K562 (cell line): ENCODE data around the gene PRPF18. TPM values are rescaled to one million over a fixed set of nuclear protein-coding genes. Genes with fewer than 3 reads are reported as not detected.

ENCODE experiments used
- ATAC-seq: fragments of 200-7000 bp; cut with Tn5 transposase; 3 replicates; pipeline ENCODE4 v1.9.1; 2020; ENCODE audit warnings: moderate library complexity
- BruUV-seq: library from RNA; stranded (reverse); fragments of 400-500 nt; replicated peaks from 2 replicates; lab custom pipeline; 2021; lab: Mats Ljungman, UMichigan
- CTCF ChIA-PET: fragments of 300-600 bp; formaldehyde crosslinking; extraction: SDS; loops from one replicate; lab custom pipeline; 2021; ENCODE audit warnings: low intra/inter-chr PET ratio; lab: Yijun Ruan, JAX
- POLR2A ChIA-PET: fragments of 300-600, 350-650 bp; sonication (Branson Sonifier 250); formaldehyde crosslinking; extraction: SDS; loops from one replicate; lab custom pipeline; 2021; ENCODE audit warnings: antibody characterized with exemption, inconsistent platforms; lab: Yijun Ruan, JAX
- DNase-seq, 4 experiments: peaks; one replicate each; pipeline versions ENCODE4 v3.0.0 to v3.0.0-alpha.2; 2011 to 2018; ENCODE audit warnings: low spot score in 3 of 4, mixed read lengths in 3 of 4; ENCODE audit errors: extremely low read depth in 1 of 4
- FAIRE-seq: peaks from 2 replicates; lab custom pipeline; 2011; peaks lifted over from hg19 to GRCh38; lab: Jason Lieb, UNC
- H2AFZ ChIP-seq: 2 replicates; pipeline ENCODE4 v1.6.0; 2011; ENCODE audit warnings: low read depth, low read length, control low read depth, inconsistent platforms
- H3K27ac ChIP-seq: fragments of 200-600 bp; 3 replicates; pipeline ENCODE4 v1.8.0; 2011; ENCODE audit warnings: low read depth, mild to moderate bottlenecking, control low read depth, inconsistent platforms, low read length, moderate library complexity, mixed read lengths; ENCODE audit errors: extremely low read depth
- H3K27me3 ChIP-seq, 2 experiments: fragments of 300-600 bp in 1 of 2; 2 replicates in 1 of 2; 3 replicates in 1 of 2; pipeline versions ENCODE4 v1.6.0 to v1.8.0; 2011; ENCODE audit warnings: inconsistent platforms in 2 of 2, low read length in 2 of 2, mild to moderate bottlenecking in 1 of 2, mixed read lengths in 1 of 2, moderate library complexity in 1 of 2; ENCODE audit not compliant: control insufficient read depth in 2 of 2, insufficient read depth in 2 of 2
- H3K36me3 ChIP-seq: fragments of 300-600 bp; 3 replicates; pipeline ENCODE4 v1.8.0; 2011; ENCODE audit warnings: mild to moderate bottlenecking, low read length, inconsistent platforms; ENCODE audit not compliant: control insufficient read depth, insufficient read depth
- H3K4me1 ChIP-seq, 2 experiments: fragments of 200-600 bp in 1 of 2; replicated peaks in 1 of 2; 2 replicates in 1 of 2; 3 replicates in 1 of 2; pipeline versions ENCODE4 v1.5.1 to v1.8.0; 2011; ENCODE audit warnings: inconsistent platforms in 2 of 2, low read length in 2 of 2, mild to moderate bottlenecking in 1 of 2, mixed read lengths in 1 of 2, moderate library complexity in 1 of 2; ENCODE audit not compliant: control insufficient read depth in 2 of 2, insufficient read depth in 2 of 2
- H3K4me2 ChIP-seq: 2 replicates; pipeline ENCODE4 v1.6.1; 2011; ENCODE audit warnings: low read length, control low read depth, inconsistent platforms, mixed read lengths; ENCODE audit not compliant: insufficient read depth
- H3K4me3 ChIP-seq: fragments of 200-600 bp; sonication (generic), shearing (Covaris generic); 2 replicates; pipeline ENCODE4 v1.5.1; 2016; ENCODE audit warnings: control low read depth, inconsistent platforms
- H3K79me2 ChIP-seq: fragments of 200-600 bp; 3 replicates; pipeline ENCODE4 v1.8.0; 2011; ENCODE audit warnings: low read length, inconsistent platforms; ENCODE audit not compliant: control insufficient read depth, insufficient read depth
- H3K9ac ChIP-seq, 2 experiments: 2 replicates each; pipeline versions ENCODE4 v1.6.0 to v1.6.1; 2011; ENCODE audit warnings: low read depth in 2 of 2, low read length in 2 of 2, control low read depth in 1 of 2, inconsistent platforms in 1 of 2, mild to moderate bottlenecking in 1 of 2, mixed read lengths in 1 of 2; ENCODE audit not compliant: insufficient read depth in 1 of 2
- H3K9me1 ChIP-seq: one replicate; pipeline ENCODE4 v1.6.0; 2011; ENCODE audit warnings: inconsistent platforms, mild to moderate bottlenecking, low read length, moderate library complexity; ENCODE audit not compliant: control insufficient read depth, insufficient read depth
- H3K9me3 ChIP-seq: replicated peaks from 2 replicates; pipeline ENCODE4 v1.5.1; 2011; ENCODE audit warnings: low read depth, low read length, inconsistent platforms; ENCODE audit not compliant: control insufficient read depth, insufficient read depth
- H4K20me1 ChIP-seq: replicated peaks from 2 replicates; pipeline ENCODE4 v1.6.1; 2011; ENCODE audit warnings: low read length, inconsistent platforms, mixed read lengths; ENCODE audit not compliant: control insufficient read depth, insufficient read depth
- POLR2A ChIP-seq: fragments of 450-650 bp; conservative IDR thresholded peaks from 2 replicates; pipeline ENCODE4 v1.6.1; 2016
- WGBS: fragments of 100-300 bp; shearing (Covaris generic); methylation state at CpG from one replicate; pipeline ENCODE4 v1.1.6; 2016; ENCODE audit warnings: low coverage, mixed read lengths; ENCODE audit not compliant: insufficient coverage; ENCODE audit errors: missing lambda C conversion rate; 5-methylcytosine and 5-hydroxymethylcytosine counted together
- in situ Hi-C: fragments of 300-500 bp; cut with MboI; formaldehyde crosslinking; loops from 4 replicates; pipeline ENCODE4 v1.15.0; 2018; ENCODE audit warnings: inconsistent platforms, mixed read lengths
- intact Hi-C: fragments of 100-400 bp; cut with micrococcal nuclease; formaldehyde crosslinking; loops from 2 replicates; pipeline ENCODE4 v1.14.2; 2022
- polyA plus RNA-seq, 8 experiments: library from polyadenylated mRNA; depleted of rRNA in 4 of 8; stranded (reverse) in 5 of 8; unstranded in 3 of 8; fragments of >200 nt; fragmentation: Nextera tagmentation in 2 of 8; fragmentation: Illumina TruSeq in 1 of 8; extraction: Ambion mirVana in 2 of 8; extraction: Trizol in 1 of 8; gene quantifications; 2 replicates each; pipeline versions ENCODE4 v1.2.1 to v1.2.3, GENCODE V29; 2011 to 2014; ENCODE audit warnings: inconsistent platforms in 1 of 8, missing spikeins in 1 of 8
- total RNA-seq, 7 experiments: library from RNA; depleted of rRNA in 6 of 7; stranded (reverse); fragments of >200 nt in 6 of 7; fragmentation: Illumina TruSeq in 2 of 7; extraction: Trizol in 2 of 7; gene quantifications; 2 replicates each; pipeline versions ENCODE4 v1.2.1 to v1.2.3, GENCODE V29; 2011 to 2021; ENCODE audit warnings: low replicate concordance in 1 of 7
- TF ChIP-seq, protein P1 (sequence below), 2 experiments: fragments of 450-650 bp in 1 of 2; sonication (generic) in 1 of 2; formaldehyde crosslinking in 1 of 2; IDR thresholded peaks; 2 replicates each; pipeline versions ENCODE4 v1.7.1 to v1.9.0; 2016 to 2022; ENCODE audit warnings: inconsistent platforms in 1 of 2, mild to moderate bottlenecking in 1 of 2, missing genetic modification reagents in 1 of 2

Gene PRPF18
- total and polyA plus RNA-seq, 9 of the 15 experiments (the other 6 are each of a cell fraction or from before 2014, with no cell fraction given) = 14.0 to 30.6 (median 23.1) TPM

DNA sequence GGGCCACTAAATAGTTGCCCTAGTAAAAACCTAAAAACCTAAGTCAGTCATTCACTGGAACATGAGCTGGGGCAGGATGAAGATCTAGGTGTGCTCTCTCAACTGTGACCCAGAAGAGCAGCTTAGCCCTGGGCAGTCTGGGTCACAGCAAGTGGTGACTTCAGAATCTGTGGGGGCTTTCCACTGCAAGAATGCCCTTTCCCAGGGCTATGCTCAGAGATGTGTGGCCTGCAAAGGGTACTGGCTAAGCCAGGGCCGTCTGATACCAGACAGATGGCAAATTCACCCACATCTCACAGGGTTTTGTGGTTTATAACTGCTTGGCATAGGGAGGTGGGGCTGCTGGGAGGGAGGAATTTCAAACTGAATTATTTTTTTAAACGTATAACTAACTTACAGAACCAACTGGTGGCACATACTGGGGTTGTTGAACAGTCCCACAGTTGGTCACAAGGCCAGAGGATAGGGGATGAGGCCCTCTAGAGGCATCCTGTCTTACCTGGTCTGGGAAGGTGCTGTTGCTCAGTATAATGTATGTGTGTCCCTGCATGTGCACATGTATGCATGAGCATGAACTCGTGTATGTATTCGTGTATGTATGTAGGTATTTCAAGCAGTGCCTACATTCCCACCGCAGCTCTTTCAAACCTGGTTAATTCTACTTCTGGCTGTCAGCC is 63.2 kb downstream of the PRPF18 start:
- Histone ChIP-seq H3K4me1 (no peaks in the 10 kb centered on the region), H3K79me2 (no peaks in the 10 kb centered on the region), H4K20me1 (no peaks in the 10 kb centered on the region), H3K4me2 (no peak overlapping the region), H3K36me3 (peaks cover 9% of the 10 kb centered on the region; the same call in 1 of the 3 replicates), H2AFZ (no peak overlapping the region), H3K27ac (no peak overlapping the region), H3K4me3 (no peak overlapping the region), H3K9me1 (peaks cover 4% of the 10 kb centered on the region)
- FAIRE-seq (no peak), ATAC-seq (peak; percentile 33; the same call in 1 of the 3 replicates), DNase-seq (no peak)
- intact Hi-C loops = no loop called here
- in situ Hi-C loops = loop anchor here (5.0 kb wide), 1 partner anchor 117 kb away; no protein-coding TSS in a partner anchor
- WGBS = 46% methylated on average over 5 of the region's 5 CpGs
- POLR2A ChIA-PET = interaction anchor here (0.8 kb wide), 1 partner anchor 527 kb away, joined by 3 read pairs; no protein-coding TSS in a partner anchor
- TF ChIP-seq, protein P1, sequence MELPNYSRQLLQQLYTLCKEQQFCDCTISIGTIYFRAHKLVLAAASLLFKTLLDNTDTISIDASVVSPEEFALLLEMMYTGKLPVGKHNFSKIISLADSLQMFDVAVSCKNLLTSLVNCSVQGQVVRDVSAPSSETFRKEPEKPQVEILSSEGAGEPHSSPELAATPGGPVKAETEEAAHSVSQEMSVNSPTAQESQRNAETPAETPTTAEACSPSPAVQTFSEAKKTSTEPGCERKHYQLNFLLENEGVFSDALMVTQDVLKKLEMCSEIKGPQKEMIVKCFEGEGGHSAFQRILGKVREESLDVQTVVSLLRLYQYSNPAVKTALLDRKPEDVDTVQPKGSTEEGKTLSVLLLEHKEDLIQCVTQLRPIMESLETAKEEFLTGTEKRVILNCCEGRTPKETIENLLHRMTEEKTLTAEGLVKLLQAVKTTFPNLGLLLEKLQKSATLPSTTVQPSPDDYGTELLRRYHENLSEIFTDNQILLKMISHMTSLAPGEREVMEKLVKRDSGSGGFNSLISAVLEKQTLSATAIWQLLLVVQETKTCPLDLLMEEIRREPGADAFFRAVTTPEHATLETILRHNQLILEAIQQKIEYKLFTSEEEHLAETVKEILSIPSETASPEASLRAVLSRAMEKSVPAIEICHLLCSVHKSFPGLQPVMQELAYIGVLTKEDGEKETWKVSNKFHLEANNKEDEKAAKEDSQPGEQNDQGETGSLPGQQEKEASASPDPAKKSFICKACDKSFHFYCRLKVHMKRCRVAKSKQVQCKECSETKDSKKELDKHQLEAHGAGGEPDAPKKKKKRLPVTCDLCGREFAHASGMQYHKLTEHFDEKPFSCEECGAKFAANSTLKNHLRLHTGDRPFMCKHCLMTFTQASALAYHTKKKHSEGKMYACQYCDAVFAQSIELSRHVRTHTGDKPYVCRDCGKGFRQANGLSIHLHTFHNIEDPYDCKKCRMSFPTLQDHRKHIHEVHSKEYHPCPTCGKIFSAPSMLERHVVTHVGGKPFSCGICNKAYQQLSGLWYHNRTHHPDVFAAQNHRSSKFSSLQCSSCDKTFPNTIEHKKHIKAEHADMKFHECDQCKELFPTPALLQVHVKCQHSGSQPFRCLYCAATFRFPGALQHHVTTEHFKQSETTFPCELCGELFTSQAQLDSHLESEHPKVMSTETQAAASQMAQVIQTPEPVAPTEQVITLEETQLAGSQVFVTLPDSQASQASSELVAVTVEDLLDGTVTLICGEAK (IDR thresholded peaks at IDR 0.05) = no peak
- TF ChIP-seq, protein P1 (CRISPR knock-in tag; IDR thresholded peaks at IDR 0.05) = no peak
- 0 out of 2 replicates have a peak, but pooled peaks have one; percentile 22 for TF ChIP-seq POLR2A
- TF ChIP-seq, all 486 proteins: peak for 1
- no peaks in the 10 kb centered on the region for H3K9me3 ChIP-seq
- CTCF ChIA-PET = no interaction called here
- no peak overlapping the region for H3K9ac ChIP-seq
- no peaks in the 10 kb centered on the region for H3K27me3 ChIP-seq
- no TSS peak for BruUV-seq
